CD14-positive monocyte (primary cell): ENCODE results near the gene ESPNL. TPM values are rescaled to one million over a fixed set of nuclear protein-coding genes. Genes with fewer than 3 reads are reported as not detected.

Experiments
- DNase-seq, 3 donors: peaks; one replicate each; pipeline ENCODE4 v3.0.0-alpha.2; 2011 to 2022
- H2AFZ ChIP-seq: 2 replicates; pipeline ENCODE4 v1.6.0; 2012; ENCODE audit warnings: mild to moderate bottlenecking, low read depth, low read length, inconsistent platforms; ENCODE audit not compliant: insufficient read depth, poor library complexity, severe bottlenecking
- H3K27ac ChIP-seq, 2 donors: 1 replicate in 1 of 2; 2 replicates in 1 of 2; pipeline ENCODE4 v1.5.1; 2012 to 2013; ENCODE audit warnings: low read length in 2 of 2, control low read depth in 1 of 2, inconsistent platforms in 1 of 2, low read depth in 1 of 2, mild to moderate bottlenecking in 1 of 2
- H3K27me3 ChIP-seq, 2 donors: one replicate each; pipeline versions ENCODE4 v1.6.0 to v1.6.1; 2011 to 2013; ENCODE audit warnings: low read length in 2 of 2; ENCODE audit not compliant: control insufficient read depth in 2 of 2, insufficient read depth in 2 of 2
- H3K36me3 ChIP-seq, 2 donors: replicated peaks in 1 of 2; 1 replicate in 1 of 2; 2 replicates in 1 of 2; pipeline versions ENCODE4 v1.5.1 to v1.6.1; 2012 to 2013; ENCODE audit warnings: low read length in 2 of 2, control low read depth in 1 of 2, inconsistent platforms in 1 of 2, mild to moderate bottlenecking in 1 of 2; ENCODE audit not compliant: insufficient read depth in 2 of 2, control insufficient read depth in 1 of 2
- H3K4me1 ChIP-seq, 2 donors: 1 replicate in 1 of 2; 2 replicates in 1 of 2; pipeline versions ENCODE4 v1.5.1 to v1.6.1; 2012 to 2013; ENCODE audit warnings: low read length in 2 of 2, control low read depth in 1 of 2, inconsistent platforms in 1 of 2, mild to moderate bottlenecking in 1 of 2, moderate library complexity in 1 of 2; ENCODE audit not compliant: insufficient read depth in 2 of 2, control insufficient read depth in 1 of 2
- H3K4me2 ChIP-seq: replicated peaks from 2 replicates; pipeline ENCODE3; 2012; ENCODE audit warnings: low read length, moderate library complexity, mild to moderate bottlenecking; ENCODE audit not compliant: poor library complexity, severe bottlenecking; ENCODE audit errors: extremely low read depth
- H3K4me3 ChIP-seq, 3 experiments: fragments of 200-600 bp in 1 of 3; sonication (generic) in 1 of 3; replicated peaks in 1 of 3; 1 replicate in 2 of 3; 2 replicates in 1 of 3; pipeline ENCODE4 v1.5.1; 2011 to 2013; ENCODE audit warnings: low read length in 3 of 3, mild to moderate bottlenecking in 3 of 3, control low read depth in 2 of 3, low read depth in 2 of 3, inconsistent platforms in 1 of 3, moderate library complexity in 1 of 3
- H3K79me2 ChIP-seq: 2 replicates; pipeline ENCODE4 v1.6.0; 2012; ENCODE audit warnings: mild to moderate bottlenecking, control low read depth, inconsistent platforms, low read length, moderate library complexity; ENCODE audit not compliant: insufficient read depth
- H3K9ac ChIP-seq: 2 replicates; pipeline ENCODE4 v1.6.0; 2017; ENCODE audit warnings: low read length, mild to moderate bottlenecking; ENCODE audit not compliant: insufficient read depth, poor library complexity, severe bottlenecking
- H3K9me3 ChIP-seq, 2 donors: replicated peaks in 1 of 2; 1 replicate in 1 of 2; 2 replicates in 1 of 2; pipeline versions ENCODE4 v1.5.1 to v1.6.1; 2012 to 2013; ENCODE audit warnings: low read length in 2 of 2, control low read depth in 1 of 2; ENCODE audit not compliant: control insufficient read depth in 1 of 2, insufficient read depth in 1 of 2
- H4K20me1 ChIP-seq: 2 replicates; pipeline ENCODE4 v1.6.0; 2012; ENCODE audit warnings: mild to moderate bottlenecking, low read length, control low read depth, moderate library complexity; ENCODE audit not compliant: insufficient read depth
- H3K27ac Mint-ChIP-seq, 7 donors: one replicate each; pipeline ENCODE4 v1.8.0; 2020; ENCODE audit warnings: mild to moderate bottlenecking in 7 of 7, mixed read lengths in 7 of 7, moderate library complexity in 6 of 7, inconsistent platforms in 2 of 7
- H3K27me3 Mint-ChIP-seq, 3 donors: one replicate each; pipeline ENCODE4 v1.8.0; 2021 to 2022; ENCODE audit warnings: low read depth in 3 of 3, mild to moderate bottlenecking in 3 of 3, mixed read lengths in 3 of 3, moderate library complexity in 3 of 3, inconsistent platforms in 1 of 3
- H3K36me3 Mint-ChIP-seq, 2 donors: one replicate each; pipeline ENCODE4 v1.8.0; 2020; ENCODE audit warnings: mixed read lengths in 2 of 2, inconsistent platforms in 1 of 2, mild to moderate bottlenecking in 1 of 2
- H3K4me1 Mint-ChIP-seq: one replicate; pipeline ENCODE4 v1.8.0; 2020; ENCODE audit warnings: mild to moderate bottlenecking, mixed read lengths
- H3K4me3 Mint-ChIP-seq, 2 donors: one replicate each; pipeline ENCODE4 v1.8.0; 2020; ENCODE audit warnings: mild to moderate bottlenecking in 2 of 2, mixed read lengths in 2 of 2, moderate library complexity in 1 of 2
- H3K9me3 Mint-ChIP-seq, 7 donors: one replicate each; pipeline ENCODE4 v1.8.0; 2020 to 2022; ENCODE audit warnings: mixed read lengths in 7 of 7, mild to moderate bottlenecking in 6 of 7, moderate library complexity in 6 of 7, inconsistent platforms in 2 of 7
- WGBS: methylation state at CpG from one replicate; pipeline ENCODE4 v1.1.5; 2013; ENCODE audit warnings: missing lambda C conversion rate; ENCODE audit not compliant: insufficient coverage; 5-methylcytosine and 5-hydroxymethylcytosine counted together
- intact Hi-C, 2 donors: fragments of 100-400 bp; cut with micrococcal nuclease; formaldehyde crosslinking; loops; one replicate each; pipeline versions ENCODE4 v1.15.0 to v1.15.1; 2023
- polyA plus RNA-seq, 3 donors: library from polyadenylated mRNA; depleted of rRNA in 1 of 3; unstranded in 2 of 3; stranded (reverse) in 1 of 3; fragments of 300-500 nt in 2 of 3; fragments of >200 nt in 1 of 3; fragmentation: Illumina TruSeq in 2 of 3; gene quantifications; 1 replicate in 2 of 3; 2 replicates in 1 of 3; pipeline ENCODE4 v1.2.3, GENCODE V29; 2012 to 2021
- TF ChIP-seq, protein P1 (sequence below): fragments of 200-600 bp; IDR thresholded peaks from one replicate; pipeline ENCODE4 v1.8.0; 2022; ENCODE audit warnings: antibody characterized with exemption, mild to moderate bottlenecking

ESPNL gene
- polyA plus RNA-seq, 3 donors: not detected

DNA sequence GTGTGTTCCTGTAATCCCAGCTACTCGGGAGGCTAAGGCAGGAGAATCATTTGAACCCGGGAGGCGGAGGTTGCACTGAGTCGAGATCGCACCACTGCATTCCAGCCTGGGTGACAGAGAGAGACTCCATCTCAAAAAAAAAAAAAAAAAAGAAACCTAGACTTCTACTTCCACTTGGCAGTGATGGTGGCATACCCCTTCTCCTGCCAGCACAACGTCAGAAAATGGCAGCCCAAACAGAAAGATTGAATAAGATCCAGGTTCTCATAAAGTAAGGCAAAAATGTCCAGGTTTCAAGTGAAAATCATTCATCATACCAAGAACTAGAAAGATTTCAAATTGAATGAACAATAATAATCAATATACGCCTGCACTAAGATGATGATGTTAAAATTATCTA lies 15.4 kb upstream of the ESPNL start:
- Mint-ChIP-seq H3K36me3 (peaks cover 50 to 58% of the 10 kb centered on the region in 2 donors), H3K27ac (no peak overlapping the region), H3K4me3 (no peak overlapping the region), H3K4me1 (peaks cover 17% of the 10 kb centered on the region), H3K27me3 (no peaks in the 10 kb centered on the region), H3K9me3 (peaks cover 0 to 4% (median 1%) of the 10 kb centered on the region in 7 donors)
- WGBS: no CpG with 5 or more reads among the region's 7 CpGs
- no peak for DNase-seq
- intact Hi-C loops: no loop called here
- no peaks in the 10 kb centered on the region for H3K27me3 ChIP-seq
- H3K4me3 ChIP-seq: no peak overlapping the region
- peaks cover 35 to 41% of the 10 kb centered on the region in 2 donors for H3K36me3 ChIP-seq
- TF ChIP-seq, protein P1, sequence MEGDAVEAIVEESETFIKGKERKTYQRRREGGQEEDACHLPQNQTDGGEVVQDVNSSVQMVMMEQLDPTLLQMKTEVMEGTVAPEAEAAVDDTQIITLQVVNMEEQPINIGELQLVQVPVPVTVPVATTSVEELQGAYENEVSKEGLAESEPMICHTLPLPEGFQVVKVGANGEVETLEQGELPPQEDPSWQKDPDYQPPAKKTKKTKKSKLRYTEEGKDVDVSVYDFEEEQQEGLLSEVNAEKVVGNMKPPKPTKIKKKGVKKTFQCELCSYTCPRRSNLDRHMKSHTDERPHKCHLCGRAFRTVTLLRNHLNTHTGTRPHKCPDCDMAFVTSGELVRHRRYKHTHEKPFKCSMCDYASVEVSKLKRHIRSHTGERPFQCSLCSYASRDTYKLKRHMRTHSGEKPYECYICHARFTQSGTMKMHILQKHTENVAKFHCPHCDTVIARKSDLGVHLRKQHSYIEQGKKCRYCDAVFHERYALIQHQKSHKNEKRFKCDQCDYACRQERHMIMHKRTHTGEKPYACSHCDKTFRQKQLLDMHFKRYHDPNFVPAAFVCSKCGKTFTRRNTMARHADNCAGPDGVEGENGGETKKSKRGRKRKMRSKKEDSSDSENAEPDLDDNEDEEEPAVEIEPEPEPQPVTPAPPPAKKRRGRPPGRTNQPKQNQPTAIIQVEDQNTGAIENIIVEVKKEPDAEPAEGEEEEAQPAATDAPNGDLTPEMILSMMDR: no peak
- H3K9me3 ChIP-seq: no peaks in the 10 kb centered on the region
- H2AFZ ChIP-seq: no peak overlapping the region
- H3K9ac ChIP-seq: no peak overlapping the region
- H4K20me1 ChIP-seq: no peaks in the 10 kb centered on the region
- H3K79me2 ChIP-seq: no peaks in the 10 kb centered on the region
- H3K27ac ChIP-seq: no peak overlapping the region
- H3K4me1 ChIP-seq: peaks cover 16% of the 10 kb centered on the region in 2 donors
- H3K4me2 ChIP-seq: no peak overlapping the region

DNA sequence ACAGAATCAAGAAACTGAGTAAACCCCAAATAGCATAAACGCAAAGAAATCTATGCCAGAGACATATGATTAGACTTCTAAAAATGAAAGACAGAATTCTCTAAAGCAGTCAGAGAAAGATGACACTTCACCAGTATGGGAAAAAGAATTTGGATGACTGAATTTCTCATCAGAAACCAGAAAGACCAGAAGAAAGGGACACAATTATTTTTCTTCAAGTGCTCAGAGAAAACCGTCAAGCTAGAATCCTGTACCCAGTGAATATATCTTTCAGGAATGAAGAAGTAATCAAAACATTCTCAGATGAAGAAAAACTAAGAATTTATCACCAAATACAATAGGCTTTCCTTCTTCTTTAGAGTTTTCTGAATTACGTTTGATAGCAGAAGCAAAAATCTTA lies 14.2 kb upstream of the ESPNL start:
- Mint-ChIP-seq H3K27me3 (peaks cover 0 to 1% (median 0%) of the 10 kb centered on the region in 3 donors), H3K36me3 (peaks cover 46 to 48% of the 10 kb centered on the region in 2 donors), H3K4me3 (no peak overlapping the region), H3K27ac (no peak overlapping the region), H3K9me3 (peaks cover 0 to 1% (median 0%) of the 10 kb centered on the region in 7 donors), H3K4me1 (peaks cover 17% of the 10 kb centered on the region)
- Histone ChIP-seq H3K36me3 (peaks cover 29 to 33% of the 10 kb centered on the region in 2 donors), H4K20me1 (no peaks in the 10 kb centered on the region), H3K27me3 (no peaks in the 10 kb centered on the region), H3K9me3 (no peaks in the 10 kb centered on the region), H3K9ac (no peak overlapping the region), H2AFZ (no peak overlapping the region), H3K27ac (no peak overlapping the region), H3K79me2 (no peaks in the 10 kb centered on the region), H3K4me1 (peaks cover 16% of the 10 kb centered on the region in 2 donors), H3K4me3 (no peak overlapping the region), H3K4me2 (no peak overlapping the region)
- no CpG with 5 or more reads among the region's 3 CpGs for WGBS
- DNase-seq: no peak
- intact Hi-C loops: no loop called here
- TF ChIP-seq, protein P1: no peak
